Peyer's patch (tissue), 4 donors: Measurements from ENCODE around the gene SBF2.

Experiments
- CTCF ChIP-seq, 6 experiments: fragments of 450-650 bp in 4 of 6; fragments of 200-600 bp in 2 of 6; sonication (generic) in 1 of 6; IDR thresholded peaks; one replicate each; pipeline ENCODE4 v1.5.1; 2017 to 2019; ENCODE audit warnings: antibody characterized with exemption in 6 of 6, mild to moderate bottlenecking in 3 of 6, moderate library complexity in 1 of 6
- POLR2A ChIP-seq, 2 donors: fragments of 450-650 bp; IDR thresholded peaks; one replicate each; pipeline ENCODE4 v1.5.1; 2017; ENCODE audit warnings: antibody characterized with exemption in 2 of 2, mild to moderate bottlenecking in 2 of 2, moderate library complexity in 2 of 2

- TF ChIP-seq CTCF (IDR thresholded peaks at IDR 0.05) (no peak), POLR2A (IDR thresholded peaks at IDR 0.05) (no peak)
These were observed 267.5 kb downstream of the SBF2 start for GRCh38 chr11:10026514-10026913.
